HFF-Myc (cell line): ENCODE measurements around the gene EVPLL.

ENCODE experiments used
- DNase-seq: peaks from one replicate; pipeline ENCODE4 v3.0.0-alpha.2; 2011; ENCODE audit warnings: low read depth; ENCODE audit errors: extremely low read depth
- H3K4me3 ChIP-seq: replicated peaks from 2 replicates; pipeline ENCODE4 v1.5.1; 2011; ENCODE audit warnings: low read depth, mild to moderate bottlenecking, control low read depth, low read length
- TF ChIP-seq, protein P1 (sequence below): IDR thresholded peaks from 2 replicates; pipeline ENCODE4 v1.5.1; 2012; ENCODE audit warnings: mild to moderate bottlenecking, low read depth, low read length, control low read depth; ENCODE audit errors: missing control alignments

Gene EVPLL

GRCh38 chr17:18353541-18353940 is 24.0 kb upstream of the EVPLL start:
- no peak overlapping the region for H3K4me3 ChIP-seq
- DNase-seq: no peak
- TF ChIP-seq, protein P1, sequence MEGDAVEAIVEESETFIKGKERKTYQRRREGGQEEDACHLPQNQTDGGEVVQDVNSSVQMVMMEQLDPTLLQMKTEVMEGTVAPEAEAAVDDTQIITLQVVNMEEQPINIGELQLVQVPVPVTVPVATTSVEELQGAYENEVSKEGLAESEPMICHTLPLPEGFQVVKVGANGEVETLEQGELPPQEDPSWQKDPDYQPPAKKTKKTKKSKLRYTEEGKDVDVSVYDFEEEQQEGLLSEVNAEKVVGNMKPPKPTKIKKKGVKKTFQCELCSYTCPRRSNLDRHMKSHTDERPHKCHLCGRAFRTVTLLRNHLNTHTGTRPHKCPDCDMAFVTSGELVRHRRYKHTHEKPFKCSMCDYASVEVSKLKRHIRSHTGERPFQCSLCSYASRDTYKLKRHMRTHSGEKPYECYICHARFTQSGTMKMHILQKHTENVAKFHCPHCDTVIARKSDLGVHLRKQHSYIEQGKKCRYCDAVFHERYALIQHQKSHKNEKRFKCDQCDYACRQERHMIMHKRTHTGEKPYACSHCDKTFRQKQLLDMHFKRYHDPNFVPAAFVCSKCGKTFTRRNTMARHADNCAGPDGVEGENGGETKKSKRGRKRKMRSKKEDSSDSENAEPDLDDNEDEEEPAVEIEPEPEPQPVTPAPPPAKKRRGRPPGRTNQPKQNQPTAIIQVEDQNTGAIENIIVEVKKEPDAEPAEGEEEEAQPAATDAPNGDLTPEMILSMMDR: no peak

- no peak overlapping the region for H3K4me3 ChIP-seq
- DNase-seq: no peak
- TF ChIP-seq, protein P1: no peak
These were observed 21.0 kb upstream of the EVPLL start for GRCh38 chr17:18356624-18357023.

DNA sequence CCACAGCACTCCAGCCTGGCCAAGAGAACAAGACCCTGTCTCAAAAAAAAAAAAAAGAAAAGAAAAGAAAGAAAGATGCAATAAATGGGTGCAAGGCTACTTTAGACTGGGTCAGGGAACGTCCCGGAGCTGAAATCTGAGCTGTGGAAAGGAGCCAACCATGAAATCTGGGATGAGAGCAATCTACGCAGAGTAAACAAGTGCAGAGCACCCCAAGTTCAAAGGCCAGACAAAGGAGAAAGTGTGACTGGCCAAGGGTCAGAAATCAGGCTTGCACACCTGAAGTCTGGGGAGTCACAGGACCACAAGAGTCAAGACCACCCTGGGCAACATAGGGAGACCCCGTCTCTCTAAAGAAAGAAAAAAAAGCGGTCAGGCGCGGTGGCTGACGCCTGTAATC is 17.1 kb upstream of the EVPLL start:
- DNase-seq: no peak
- TF ChIP-seq, protein P1: no peak
- no peak overlapping the region for H3K4me3 ChIP-seq

DNA sequence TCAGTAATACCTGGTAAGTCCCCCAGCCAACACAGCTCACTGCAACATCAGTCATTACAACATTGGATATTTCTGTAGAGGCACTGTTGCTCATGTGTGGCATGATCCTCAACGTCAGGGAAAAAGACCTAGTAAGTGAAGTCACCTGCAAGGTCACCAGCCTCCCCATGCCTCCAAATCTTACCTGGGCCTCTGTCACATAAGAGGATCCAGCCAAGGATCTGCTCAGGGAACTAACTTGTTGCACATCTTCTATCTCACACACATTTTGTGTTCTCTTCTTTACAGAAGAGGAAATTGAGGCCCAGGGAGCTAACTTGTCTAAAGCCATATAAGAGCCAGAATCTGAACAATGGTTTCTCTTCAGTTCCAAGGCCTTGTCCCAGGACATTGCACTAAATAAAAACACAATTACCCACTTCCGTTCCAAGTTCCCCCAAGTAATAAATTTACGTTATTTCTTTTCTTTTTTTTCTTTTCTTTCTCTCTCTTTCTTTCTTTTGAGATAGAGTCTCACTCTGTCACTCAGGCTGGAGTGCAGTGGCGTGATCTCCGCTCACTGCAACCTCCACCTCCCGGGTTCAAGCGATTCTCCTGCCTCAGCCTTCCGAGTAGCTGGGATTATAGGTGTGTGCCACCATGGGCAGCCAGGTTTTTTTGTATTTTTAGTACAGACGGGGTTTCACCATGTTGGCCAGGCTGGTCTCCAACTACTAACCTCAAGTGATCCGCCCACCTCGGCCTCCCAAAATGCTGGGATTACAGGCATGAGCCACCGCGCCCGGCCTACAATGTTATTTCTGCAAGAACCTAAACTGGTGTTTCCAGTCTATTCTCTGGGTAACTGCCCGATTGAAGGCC is 15.5 kb upstream of the EVPLL start:
- TF ChIP-seq, protein P1: no peak
- peak overlapping the region; percentile 86 for H3K4me3 ChIP-seq
- DNase-seq: no peak

- TF ChIP-seq, protein P1: no peak
- peak overlapping the region; percentile 86 for H3K4me3 ChIP-seq
- DNase-seq: no peak
These were observed 14.9 kb upstream of the EVPLL start for GRCh38 chr17:18362698-18363100.

GRCh38 chr17:18363101-18364049 is 14.2 kb upstream of the EVPLL start, which contains the start of gene SHMT1:
TSS of gene SHMT1 (minus strand) at chr17:18363550. CDS start at chr17:18355981, 7,569 bp downstream.
- DNase-seq: peak; percentile 67
- TF ChIP-seq, protein P1: no peak
- H3K4me3 ChIP-seq: peak within 1 kb of the TSS; percentile 86
